Kidney epithelial cell (primary cell): Measurements from ENCODE around the gene TLX1. TPM values are rescaled to one million over a fixed set of nuclear protein-coding genes. Genes with fewer than 3 reads are reported as not detected.

Experiments used
- DNase-seq: peaks from one replicate; pipeline ENCODE4 v3.0.0-alpha.2; 2010; ENCODE audit warnings: low read depth
- H3K27me3 ChIP-seq: 2 replicates; pipeline ENCODE4 v1.6.0; 2011; ENCODE audit warnings: low read length; ENCODE audit not compliant: control insufficient read depth, insufficient read depth
- H3K36me3 ChIP-seq: 2 replicates; pipeline ENCODE4 v1.5.1; 2011; ENCODE audit warnings: low read length; ENCODE audit not compliant: control insufficient read depth, insufficient read depth
- H3K4me3 ChIP-seq: 2 replicates; pipeline ENCODE4 v1.5.1; 2011; ENCODE audit warnings: low read depth, mild to moderate bottlenecking, control low read depth, low read length
- CTCF ChIP-seq: IDR thresholded peaks from 2 replicates; pipeline ENCODE4 v1.5.1; 2011; ENCODE audit warnings: mild to moderate bottlenecking, moderate library complexity, low read length, control low read depth, inconsistent platforms; ENCODE audit not compliant: insufficient read depth, poor library complexity, severe bottlenecking
- total RNA-seq: library from RNA; depleted of rRNA; stranded (reverse); fragments of >200 nt; gene quantifications from 2 replicates; pipeline ENCODE4 v1.2.3, GENCODE V29; 2015

Gene TLX1
- total RNA-seq = not detected in 2 replicates

GRCh38 chr10:101130984-101131961 lies at the start of gene TLX1:
Gene TLX1 (plus strand): TSS chr10:101131300. CDS start chr10:101131542, 242 bp downstream.
- DNase-seq = no peak
- Histone ChIP-seq H3K4me3 (no peak within 1 kb of the TSS), H3K27me3 (peaks cover 90% of the 10 kb centered on the region), H3K36me3 (no peaks in the 10 kb centered on the region)
- TF ChIP-seq CTCF = no peak

- H3K36me3 ChIP-seq = no peaks in the 10 kb centered on the region
- H3K27me3 ChIP-seq = peaks cover 57% of the 10 kb centered on the region
- no peak for TF ChIP-seq CTCF
- no peak overlapping the region for H3K4me3 ChIP-seq
- no peak for DNase-seq
Measured at GRCh38 chr10:101085846-101086245, 45.3 kb upstream of the TLX1 start.

GRCh38 chr10:101087376-101087775 lies 43.7 kb upstream of the TLX1 start:
- H3K36me3 ChIP-seq = no peaks in the 10 kb centered on the region
- no peak for DNase-seq
- peaks cover 66% of the 10 kb centered on the region for H3K27me3 ChIP-seq
- TF ChIP-seq CTCF = no peak
- H3K4me3 ChIP-seq = no peak overlapping the region

GRCh38 chr10:101087965-101088364 lies 43.1 kb upstream of the TLX1 start:
- peaks cover 66% of the 10 kb centered on the region for H3K27me3 ChIP-seq
- DNase-seq = no peak
- H3K36me3 ChIP-seq = no peaks in the 10 kb centered on the region
- H3K4me3 ChIP-seq = no peak overlapping the region
- TF ChIP-seq CTCF = no peak

GRCh38 chr10:101089520-101090299 lies 41.4 kb upstream of the TLX1 start:
- H3K27me3 ChIP-seq = peaks cover 81% of the 10 kb centered on the region
- H3K36me3 ChIP-seq = no peaks in the 10 kb centered on the region
- DNase-seq = no peak
- TF ChIP-seq CTCF = no peak
- no peak overlapping the region for H3K4me3 ChIP-seq
